PC-9 (cell line): Measurements from ENCODE around the gene DYRK3. TPM values are rescaled to one million over a fixed set of nuclear protein-coding genes. Genes with fewer than 3 reads are reported as not detected.

Source experiments
- BruUV-seq: library from RNA; stranded (reverse); fragments of 400-500 nt; replicated peaks from 2 replicates; lab custom pipeline; 2021; lab: Mats Ljungman, UMichigan
- CTCF ChIA-PET: fragments of 300-600 bp; sonication (Branson Sonifier 250); formaldehyde crosslinking; loops from one replicate; lab custom pipeline; 2022; ENCODE audit warnings: antibody characterized with exemption; lab: Charles Lee
- POLR2A ChIA-PET: fragments of 300-600 bp; sonication (Branson Sonifier 250); formaldehyde crosslinking; loops from one replicate; lab custom pipeline; 2022; ENCODE audit warnings: antibody characterized with exemption; ENCODE audit not compliant: unreplicated experiment; lab: Charles Lee
- DNase-seq, 2 experiments: peaks; one replicate each; pipeline versions ENCODE4 v3.0.0 to v3.0.0-alpha.2; 2015 to 2022; ENCODE audit warnings: mixed read lengths in 1 of 2
- H2AFZ ChIP-seq: fragments of 200-600 bp; sonication (generic); 2 replicates; pipeline ENCODE4 v1.8.1; 2017; ENCODE audit warnings: antibody characterized with exemption
- H3F3A ChIP-seq: fragments of 200-600 bp; sonication (generic); 2 replicates; pipeline ENCODE4 v1.8.1; 2017; ENCODE audit warnings: antibody characterized with exemption, mild to moderate bottlenecking, low read depth; ENCODE audit not compliant: insufficient read depth
- H3K27ac ChIP-seq: fragments of 200-600 bp; sonication (generic); 2 replicates; pipeline ENCODE4 v1.6.1; 2016; ENCODE audit warnings: mixed run types
- H3K27me3 ChIP-seq: fragments of 200-600 bp; sonication (generic); 2 replicates; pipeline ENCODE4 v1.6.1; 2016; ENCODE audit warnings: low read depth, mixed run types; ENCODE audit not compliant: insufficient read depth
- H3K36me3 ChIP-seq: fragments of 200-600 bp; sonication (generic); 2 replicates; pipeline ENCODE4 v1.6.1; 2016; ENCODE audit warnings: low read depth, mixed run types
- H3K4me1 ChIP-seq: fragments of 200-600 bp; sonication (generic); replicated peaks from 2 replicates; pipeline ENCODE4 v1.6.1; 2016; ENCODE audit warnings: mixed run types; ENCODE audit not compliant: insufficient read depth
- H3K4me2 ChIP-seq: fragments of 200-600 bp; sonication (generic); 2 replicates; pipeline ENCODE4 v1.6.1; 2017; ENCODE audit warnings: mixed run types
- H3K4me3 ChIP-seq: fragments of 200-600 bp; sonication (generic); 2 replicates; pipeline ENCODE4 v1.6.1; 2016; ENCODE audit warnings: mixed run types
- H3K79me2 ChIP-seq: fragments of 200-600 bp; sonication (generic); 2 replicates; pipeline ENCODE4 v1.6.1; 2017; ENCODE audit warnings: low read depth, mixed run types
- H3K9me2 ChIP-seq: fragments of 200-600 bp; sonication (generic); 2 replicates; pipeline ENCODE4 v1.8.1; 2017; ENCODE audit warnings: mild to moderate bottlenecking; ENCODE audit not compliant: insufficient read depth
- H3K9me3 ChIP-seq: fragments of 200-600 bp; sonication (generic); 2 replicates; pipeline ENCODE4 v1.8.1; 2016; ENCODE audit warnings: low read depth; ENCODE audit not compliant: insufficient read depth
- H4K20me1 ChIP-seq: fragments of 200-600 bp; sonication (generic); 2 replicates; pipeline ENCODE4 v1.8.1; 2017; ENCODE audit not compliant: insufficient read depth
- EZH2 ChIP-seq: fragments of 200-600 bp; sonication (generic); IDR thresholded peaks from 2 replicates; pipeline ENCODE4 v1.8.0; 2017; ENCODE audit warnings: antibody characterized with exemption, low read depth
- intact Hi-C: fragments of 100-400 bp; cut with micrococcal nuclease; formaldehyde crosslinking; loops from one replicate; pipeline ENCODE4 v1.10.0; 2022; ENCODE audit not compliant: unreplicated experiment
- total RNA-seq: library from RNA; stranded (reverse); gene quantifications from 2 replicates; pipeline ENCODE4 v1.2.3, GENCODE V29; 2021
- TF ChIP-seq, protein P1 (sequence below): fragments of 200-600 bp; sonication (generic); conservative IDR thresholded peaks from 2 replicates; pipeline ENCODE4 v1.6.1; 2017; ENCODE audit warnings: mixed run types, antibody characterized with exemption, mild to moderate bottlenecking, moderate library complexity

Gene DYRK3
- total RNA-seq, 1 experiment from 2014 or later = 3.3 TPM

DNA sequence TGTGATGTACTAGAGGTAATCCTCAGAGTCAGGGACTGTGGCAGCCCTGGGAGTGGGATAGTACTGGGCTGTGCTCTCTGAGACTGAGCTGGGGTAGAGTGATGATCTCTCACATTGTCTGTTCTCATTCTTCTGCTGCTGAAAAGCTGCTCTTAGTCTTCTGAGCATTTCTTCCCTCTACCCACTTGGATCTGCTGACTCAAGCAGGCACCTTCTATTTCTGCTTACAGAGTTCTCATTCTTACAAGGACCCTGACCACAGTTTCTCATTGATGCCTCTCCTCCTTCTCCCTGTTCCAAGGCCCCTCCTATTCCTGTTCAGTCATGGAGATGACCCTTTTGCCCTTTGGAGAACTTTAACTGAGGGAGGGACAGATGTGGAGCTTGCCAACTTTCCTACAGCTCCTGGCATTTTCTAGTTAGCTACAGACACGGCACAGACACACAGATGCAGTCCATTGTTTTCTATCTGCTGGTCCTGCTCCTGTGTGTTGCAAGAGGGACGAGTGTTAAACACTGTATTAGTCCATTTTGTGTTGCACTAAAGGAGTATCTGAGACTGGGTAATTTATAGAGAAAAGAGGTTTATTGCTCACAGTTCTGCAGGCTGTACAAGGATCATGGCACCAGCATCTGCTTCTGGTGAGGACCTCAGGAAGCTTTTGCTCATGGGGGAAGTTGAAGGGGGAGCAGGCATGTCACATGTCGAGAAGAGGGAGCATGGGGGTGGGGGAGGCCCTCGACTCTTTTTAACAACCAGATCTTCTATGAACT lies 61.7 kb downstream of the DYRK3 start:
- BruUV-seq = no TSS peak
- TF ChIP-seq, protein P1, sequence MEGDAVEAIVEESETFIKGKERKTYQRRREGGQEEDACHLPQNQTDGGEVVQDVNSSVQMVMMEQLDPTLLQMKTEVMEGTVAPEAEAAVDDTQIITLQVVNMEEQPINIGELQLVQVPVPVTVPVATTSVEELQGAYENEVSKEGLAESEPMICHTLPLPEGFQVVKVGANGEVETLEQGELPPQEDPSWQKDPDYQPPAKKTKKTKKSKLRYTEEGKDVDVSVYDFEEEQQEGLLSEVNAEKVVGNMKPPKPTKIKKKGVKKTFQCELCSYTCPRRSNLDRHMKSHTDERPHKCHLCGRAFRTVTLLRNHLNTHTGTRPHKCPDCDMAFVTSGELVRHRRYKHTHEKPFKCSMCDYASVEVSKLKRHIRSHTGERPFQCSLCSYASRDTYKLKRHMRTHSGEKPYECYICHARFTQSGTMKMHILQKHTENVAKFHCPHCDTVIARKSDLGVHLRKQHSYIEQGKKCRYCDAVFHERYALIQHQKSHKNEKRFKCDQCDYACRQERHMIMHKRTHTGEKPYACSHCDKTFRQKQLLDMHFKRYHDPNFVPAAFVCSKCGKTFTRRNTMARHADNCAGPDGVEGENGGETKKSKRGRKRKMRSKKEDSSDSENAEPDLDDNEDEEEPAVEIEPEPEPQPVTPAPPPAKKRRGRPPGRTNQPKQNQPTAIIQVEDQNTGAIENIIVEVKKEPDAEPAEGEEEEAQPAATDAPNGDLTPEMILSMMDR = no peak
- no peak for TF ChIP-seq EZH2
- ChIA-PET CTCF (no interaction called here), POLR2A (no interaction called here)
- Histone ChIP-seq H3K9me3 (no peaks in the 10 kb centered on the region), H2AFZ (no peak overlapping the region), H3K27ac (no peak overlapping the region), H3K4me1 (0 out of 2 replicates have a peak, but pooled peaks cover 4% of the 10 kb centered on the region), H3K4me3 (no peak overlapping the region), H3K9me2 (no peaks in the 10 kb centered on the region), H3K4me2 (no peak overlapping the region), H4K20me1 (peaks cover 55% of the 10 kb centered on the region), H3F3A (no peaks in the 10 kb centered on the region), H3K36me3 (no peaks in the 10 kb centered on the region), H3K79me2 (peaks cover 71% of the 10 kb centered on the region), H3K27me3 (no peaks in the 10 kb centered on the region)
- intact Hi-C loops = no loop called here
- no peak for DNase-seq

DNA sequence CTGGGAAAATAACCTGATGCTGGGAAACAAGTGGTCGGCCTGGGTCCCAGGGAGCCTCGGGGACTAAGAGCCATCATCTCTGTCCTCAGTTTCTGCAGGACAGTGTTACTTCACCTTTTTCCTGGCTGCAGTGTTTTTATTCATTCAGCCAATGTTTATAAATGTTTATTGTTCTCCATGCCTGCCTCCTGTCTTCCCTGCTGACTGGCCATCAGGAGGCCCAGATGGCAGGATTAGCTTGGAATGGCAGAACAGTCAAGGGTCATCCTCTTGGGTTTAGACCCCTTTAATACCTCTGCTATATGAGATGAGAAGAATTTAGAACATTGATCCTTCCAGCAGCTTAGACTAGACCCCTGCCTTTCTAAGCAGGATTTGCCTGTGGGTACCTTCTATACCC lies 62.7 kb downstream of the DYRK3 start:
- Histone ChIP-seq H3K79me2 (peaks cover 75% of the 10 kb centered on the region), H3K9me2 (no peaks in the 10 kb centered on the region), H3K27ac (no peak overlapping the region), H3K27me3 (no peaks in the 10 kb centered on the region), H3K4me3 (no peak overlapping the region), H3K36me3 (no peaks in the 10 kb centered on the region), H4K20me1 (peaks cover 54% of the 10 kb centered on the region), H2AFZ (no peak overlapping the region), H3F3A (no peaks in the 10 kb centered on the region), H3K4me2 (no peak overlapping the region), H3K4me1 (0 out of 2 replicates have a peak, but pooled peaks cover 4% of the 10 kb centered on the region), H3K9me3 (no peaks in the 10 kb centered on the region)
- no TSS peak for BruUV-seq
- DNase-seq = no peak
- ChIA-PET POLR2A (interaction anchor here (0.6 kb wide), 1 partner anchor 50 kb away, joined by 4 read pairs; no protein-coding TSS in a partner anchor), CTCF (interaction anchor here (1.0 kb wide), 1 partner anchor 29 kb away, joined by 7 read pairs; no protein-coding TSS in a partner anchor)
- intact Hi-C loops = no loop called here
- no peak for TF ChIP-seq EZH2
- TF ChIP-seq, protein P1 = no peak

Other genes starting within 250 kb of the DYRK3 start
- 12.5 and 12.6 TPM in 2 replicates for gene IKBKE, start 165.1 kb upstream of the DYRK3 start, total RNA-seq
- 12.4 and 17.6 TPM in 2 replicates for gene RASSF5, start 128.0 kb upstream of the DYRK3 start, total RNA-seq
- gene EIF2D, start 23.1 kb upstream of the DYRK3 start, total RNA-seq = 57.3 and 59.0 TPM in 2 replicates
- gene MAPKAPK2, start 49.4 kb downstream of the DYRK3 start, total RNA-seq = 62.6 and 70.6 TPM in 2 replicates
- not detected in 2 replicates for gene IL19, start 135.2 kb downstream of the DYRK3 start, total RNA-seq
- not detected in 2 replicates for gene IL10, start 137.0 kb downstream of the DYRK3 start, total RNA-seq
- gene IL20, start 230.1 kb downstream of the DYRK3 start, total RNA-seq = not detected in 2 replicates